WTC11 (cell line): Measurements from ENCODE around the gene PLCB3.

Experiments used
- ATF2 ChIP-seq: sonication (generic); formaldehyde crosslinking; IDR thresholded peaks from 2 replicates; pipeline ENCODE4 v1.8.1; 2022; ENCODE audit warnings: low read depth, missing genetic modification reagents, borderline replicate concordance
- ATF3 ChIP-seq: sonication (generic); formaldehyde crosslinking; conservative IDR thresholded peaks from 2 replicates; pipeline ENCODE4 v1.8.1; 2022; ENCODE audit warnings: mild to moderate bottlenecking, missing genetic modification reagents
- CBFB ChIP-seq: sonication (generic); formaldehyde crosslinking; IDR thresholded peaks from 2 replicates; pipeline ENCODE4 v1.8.1; 2022; ENCODE audit warnings: mild to moderate bottlenecking, low read depth, missing genetic modification reagents
- CTCF ChIP-seq: fragments of 200-600 bp; IDR thresholded peaks from 2 replicates; pipeline ENCODE4 v1.8.0; 2022; ENCODE audit warnings: antibody characterized with exemption
- FOXK1 ChIP-seq: sonication (generic); formaldehyde crosslinking; IDR thresholded peaks from 2 replicates; pipeline ENCODE4 v1.8.0; 2022; ENCODE audit warnings: mild to moderate bottlenecking, moderate library complexity, missing genetic modification reagents
- GABPB1 ChIP-seq: sonication (generic); formaldehyde crosslinking; IDR thresholded peaks from 2 replicates; pipeline ENCODE4 v1.8.1; 2023; ENCODE audit warnings: mild to moderate bottlenecking, missing genetic modification reagents
- JUN ChIP-seq: sonication (generic); formaldehyde crosslinking; IDR thresholded peaks from 2 replicates; pipeline ENCODE4 v1.8.0; 2023; ENCODE audit warnings: mild to moderate bottlenecking, missing genetic modification reagents
- MAX ChIP-seq: sonication (generic); formaldehyde crosslinking; IDR thresholded peaks from 2 replicates; pipeline ENCODE4 v1.8.0; 2022; ENCODE audit warnings: mild to moderate bottlenecking, missing genetic modification reagents
- NR2C2 ChIP-seq: sonication (generic); formaldehyde crosslinking; IDR thresholded peaks from 2 replicates; pipeline ENCODE4 v1.8.0; 2022; ENCODE audit warnings: mild to moderate bottlenecking, missing genetic modification reagents
- PRRX2 ChIP-seq: fragments of 250-450 bp; sonication (Bioruptor Pico); IDR thresholded peaks from 2 replicates; pipeline ENCODE4 v1.8.0; 2021; ENCODE audit warnings: mild to moderate bottlenecking
- TF ChIP-seq, protein P1 (sequence below): sonication (generic); formaldehyde crosslinking; IDR thresholded peaks from 2 replicates; pipeline ENCODE4 v1.8.1; 2022; ENCODE audit warnings: missing genetic modification reagents, borderline replicate concordance
- TF ChIP-seq, protein P2 (sequence below): sonication (generic); formaldehyde crosslinking; IDR thresholded peaks from 2 replicates; pipeline ENCODE4 v1.8.1; 2023; ENCODE audit warnings: mild to moderate bottlenecking, missing genetic modification reagents, moderate library complexity
- TF ChIP-seq, protein P3 (sequence below): sonication (generic); formaldehyde crosslinking; IDR thresholded peaks from 2 replicates; pipeline ENCODE4 v1.8.1; 2022; ENCODE audit warnings: mild to moderate bottlenecking, missing genetic modification reagents, moderate library complexity, borderline replicate concordance
- TF ChIP-seq, protein P4 (sequence below): sonication (generic); formaldehyde crosslinking; IDR thresholded peaks from 2 replicates; pipeline ENCODE4 v1.8.0; 2023; ENCODE audit warnings: missing genetic modification reagents, mild to moderate bottlenecking, borderline replicate concordance

- TF ChIP-seq CTCF (no peak), MAX (CRISPR knock-in tag) (no peak), GABPB1 (no peak), JUN (no peak), ATF2 (CRISPR knock-in tag) (no peak), PRRX2 (CRISPR knock-in tag) (no peak), NR2C2 (CRISPR knock-in tag) (no peak), FOXK1 (CRISPR knock-in tag) (0 out of 2 replicates have a peak, but pooled peaks have one; percentile 38), ATF3 (CRISPR knock-in tag) (no peak), CBFB (CRISPR knock-in tag) (no peak)
- TF ChIP-seq, protein P1, sequence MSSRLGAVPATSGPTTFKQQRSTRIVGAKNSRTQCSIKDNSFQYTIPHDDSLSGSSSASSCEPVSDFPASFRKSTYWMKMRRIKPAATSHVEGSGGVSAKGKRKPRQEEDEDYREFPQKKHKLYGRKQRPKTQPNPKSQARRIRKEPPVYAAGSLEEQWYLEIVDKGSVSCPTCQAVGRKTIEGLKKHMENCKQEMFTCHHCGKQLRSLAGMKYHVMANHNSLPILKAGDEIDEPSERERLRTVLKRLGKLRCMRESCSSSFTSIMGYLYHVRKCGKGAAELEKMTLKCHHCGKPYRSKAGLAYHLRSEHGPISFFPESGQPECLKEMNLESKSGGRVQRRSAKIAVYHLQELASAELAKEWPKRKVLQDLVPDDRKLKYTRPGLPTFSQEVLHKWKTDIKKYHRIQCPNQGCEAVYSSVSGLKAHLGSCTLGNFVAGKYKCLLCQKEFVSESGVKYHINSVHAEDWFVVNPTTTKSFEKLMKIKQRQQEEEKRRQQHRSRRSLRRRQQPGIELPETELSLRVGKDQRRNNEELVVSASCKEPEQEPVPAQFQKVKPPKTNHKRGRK (CRISPR knock-in tag), result no peak
- TF ChIP-seq, protein P2, sequence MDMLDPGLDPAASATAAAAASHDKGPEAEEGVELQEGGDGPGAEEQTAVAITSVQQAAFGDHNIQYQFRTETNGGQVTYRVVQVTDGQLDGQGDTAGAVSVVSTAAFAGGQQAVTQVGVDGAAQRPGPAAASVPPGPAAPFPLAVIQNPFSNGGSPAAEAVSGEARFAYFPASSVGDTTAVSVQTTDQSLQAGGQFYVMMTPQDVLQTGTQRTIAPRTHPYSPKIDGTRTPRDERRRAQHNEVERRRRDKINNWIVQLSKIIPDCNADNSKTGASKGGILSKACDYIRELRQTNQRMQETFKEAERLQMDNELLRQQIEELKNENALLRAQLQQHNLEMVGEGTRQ (CRISPR knock-in tag), result no peak
- TF ChIP-seq, protein P3, sequence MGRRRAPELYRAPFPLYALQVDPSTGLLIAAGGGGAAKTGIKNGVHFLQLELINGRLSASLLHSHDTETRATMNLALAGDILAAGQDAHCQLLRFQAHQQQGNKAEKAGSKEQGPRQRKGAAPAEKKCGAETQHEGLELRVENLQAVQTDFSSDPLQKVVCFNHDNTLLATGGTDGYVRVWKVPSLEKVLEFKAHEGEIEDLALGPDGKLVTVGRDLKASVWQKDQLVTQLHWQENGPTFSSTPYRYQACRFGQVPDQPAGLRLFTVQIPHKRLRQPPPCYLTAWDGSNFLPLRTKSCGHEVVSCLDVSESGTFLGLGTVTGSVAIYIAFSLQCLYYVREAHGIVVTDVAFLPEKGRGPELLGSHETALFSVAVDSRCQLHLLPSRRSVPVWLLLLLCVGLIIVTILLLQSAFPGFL (CRISPR knock-in tag), result no peak
- TF ChIP-seq, protein P4, sequence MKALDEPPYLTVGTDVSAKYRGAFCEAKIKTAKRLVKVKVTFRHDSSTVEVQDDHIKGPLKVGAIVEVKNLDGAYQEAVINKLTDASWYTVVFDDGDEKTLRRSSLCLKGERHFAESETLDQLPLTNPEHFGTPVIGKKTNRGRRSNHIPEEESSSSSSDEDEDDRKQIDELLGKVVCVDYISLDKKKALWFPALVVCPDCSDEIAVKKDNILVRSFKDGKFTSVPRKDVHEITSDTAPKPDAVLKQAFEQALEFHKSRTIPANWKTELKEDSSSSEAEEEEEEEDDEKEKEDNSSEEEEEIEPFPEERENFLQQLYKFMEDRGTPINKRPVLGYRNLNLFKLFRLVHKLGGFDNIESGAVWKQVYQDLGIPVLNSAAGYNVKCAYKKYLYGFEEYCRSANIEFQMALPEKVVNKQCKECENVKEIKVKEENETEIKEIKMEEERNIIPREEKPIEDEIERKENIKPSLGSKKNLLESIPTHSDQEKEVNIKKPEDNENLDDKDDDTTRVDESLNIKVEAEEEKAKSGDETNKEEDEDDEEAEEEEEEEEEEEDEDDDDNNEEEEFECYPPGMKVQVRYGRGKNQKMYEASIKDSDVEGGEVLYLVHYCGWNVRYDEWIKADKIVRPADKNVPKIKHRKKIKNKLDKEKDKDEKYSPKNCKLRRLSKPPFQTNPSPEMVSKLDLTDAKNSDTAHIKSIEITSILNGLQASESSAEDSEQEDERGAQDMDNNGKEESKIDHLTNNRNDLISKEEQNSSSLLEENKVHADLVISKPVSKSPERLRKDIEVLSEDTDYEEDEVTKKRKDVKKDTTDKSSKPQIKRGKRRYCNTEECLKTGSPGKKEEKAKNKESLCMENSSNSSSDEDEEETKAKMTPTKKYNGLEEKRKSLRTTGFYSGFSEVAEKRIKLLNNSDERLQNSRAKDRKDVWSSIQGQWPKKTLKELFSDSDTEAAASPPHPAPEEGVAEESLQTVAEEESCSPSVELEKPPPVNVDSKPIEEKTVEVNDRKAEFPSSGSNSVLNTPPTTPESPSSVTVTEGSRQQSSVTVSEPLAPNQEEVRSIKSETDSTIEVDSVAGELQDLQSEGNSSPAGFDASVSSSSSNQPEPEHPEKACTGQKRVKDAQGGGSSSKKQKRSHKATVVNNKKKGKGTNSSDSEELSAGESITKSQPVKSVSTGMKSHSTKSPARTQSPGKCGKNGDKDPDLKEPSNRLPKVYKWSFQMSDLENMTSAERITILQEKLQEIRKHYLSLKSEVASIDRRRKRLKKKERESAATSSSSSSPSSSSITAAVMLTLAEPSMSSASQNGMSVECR (CRISPR knock-in tag), result no peak
Measured at GRCh38 chr11:64244966-64245365, 6.4 kb upstream of the PLCB3 start.
